GM19372 (cell line): Measurements from ENCODE around the gene ABHD14A.
"Not testable (repeated sequence)": the region's sequence is repeated elsewhere in the genome, so short reads cannot be mapped to it uniquely, and the experiment has no call there.

ENCODE experiments used
- ATAC-seq: cut with Tn5 transposase; IDR thresholded peaks from one replicate; pipeline ENCODE4 v1.9.1; 2021; ENCODE audit warnings: mild to moderate bottlenecking, low read depth, moderate library complexity; ENCODE audit not compliant: unreplicated experiment

Gene ABHD14A

DNA sequence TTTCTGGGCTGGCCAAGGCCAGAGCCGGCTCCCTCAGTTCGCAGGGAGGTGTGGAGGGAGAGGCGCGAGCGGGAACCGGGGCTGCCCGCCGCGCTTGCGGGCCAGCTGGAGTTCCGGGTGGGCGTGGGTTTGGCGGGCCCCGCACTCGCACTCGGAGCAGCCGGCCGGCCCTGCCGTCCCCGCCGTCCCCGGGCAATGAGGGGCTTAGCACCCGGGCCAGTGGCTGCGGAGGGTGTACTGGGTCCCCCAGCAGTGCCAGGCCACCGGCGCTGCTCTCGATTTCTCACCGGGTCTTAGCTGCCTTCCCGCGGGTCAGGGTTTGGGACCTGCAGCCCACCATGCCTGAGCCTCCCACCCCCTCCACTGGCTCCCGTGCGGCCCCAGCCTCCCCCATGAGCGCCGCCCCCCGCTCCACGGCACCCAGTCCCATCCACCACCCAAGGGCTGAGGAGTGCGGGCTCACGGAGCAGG lies 15.7 kb downstream of the ABHD14A start:
- not testable (repeated sequence) for ATAC-seq

- ATAC-seq = no peak
These were observed 17.3 kb downstream of the ABHD14A start for GRCh38 chr3:51992017-51992682.

GRCh38 chr3:51993657-51994056 lies 18.8 kb downstream of the ABHD14A start:
- ATAC-seq = not testable (repeated sequence)

DNA sequence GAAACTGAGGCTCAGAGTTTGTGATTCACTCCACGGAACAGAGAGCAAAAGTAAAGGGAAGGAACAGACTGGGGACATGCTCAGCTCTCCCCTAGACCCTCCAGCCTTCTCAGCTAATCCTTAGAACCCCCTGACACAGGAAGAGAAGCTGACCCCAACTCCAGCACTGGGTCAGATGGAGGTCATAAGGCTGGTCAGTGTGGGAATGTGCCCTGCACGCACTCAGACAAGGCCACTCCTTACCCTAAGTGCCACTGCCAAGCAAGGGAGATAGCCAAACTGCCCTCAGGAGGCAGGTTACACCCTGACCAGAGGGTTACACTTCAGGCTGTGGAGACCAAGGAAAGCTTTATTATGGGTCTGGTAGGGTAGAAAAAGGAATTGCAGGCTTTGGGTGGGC lies 19.7 kb downstream of the ABHD14A start:
- ATAC-seq = no peak

- ATAC-seq = peak; percentile 91
These were observed 20.7 kb downstream of the ABHD14A start, which contains the start of gene RPL29 for GRCh38 chr3:51995346-51996163. Gene RPL29, minus strand, starts transcription at chr3:51995895. Its CDS starts 434 bp downstream, at chr3:51995461.

GRCh38 chr3:51997172-51997571 lies 22.3 kb downstream of the ABHD14A start:
- ATAC-seq = no peak

- ATAC-seq = no peak
These were observed 23.2 kb downstream of the ABHD14A start for GRCh38 chr3:51997935-51998596.

GRCh38 chr3:51998774-51999173 lies 23.9 kb downstream of the ABHD14A start:
- no peak for ATAC-seq

- no peak for ATAC-seq
These were observed 25.0 kb downstream of the ABHD14A start for GRCh38 chr3:51999846-52000245.

GRCh38 chr3:52001443-52001974 lies 26.6 kb downstream of the ABHD14A start:
- ATAC-seq = peak; percentile 78

DNA sequence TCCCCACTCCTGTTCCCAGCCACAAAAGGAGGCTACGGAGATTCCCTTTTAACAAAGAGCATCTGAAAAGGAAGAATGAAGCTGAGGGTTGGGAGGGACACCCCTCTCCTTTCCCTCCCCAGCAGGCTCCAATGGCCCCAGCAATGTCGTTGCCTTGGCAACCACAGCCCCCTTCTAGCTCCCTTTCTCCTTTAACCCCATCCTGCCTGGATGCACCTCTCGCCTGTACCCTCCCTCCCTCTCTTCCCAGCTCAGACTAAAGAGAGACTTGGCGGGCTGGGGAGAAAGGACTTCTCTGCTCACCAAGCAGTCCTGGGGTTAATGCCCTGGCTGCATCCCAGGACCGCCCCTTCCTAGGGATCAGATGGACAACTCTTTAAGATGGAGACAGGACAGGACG lies 27.9 kb downstream of the ABHD14A start:
- ATAC-seq = no peak

DNA sequence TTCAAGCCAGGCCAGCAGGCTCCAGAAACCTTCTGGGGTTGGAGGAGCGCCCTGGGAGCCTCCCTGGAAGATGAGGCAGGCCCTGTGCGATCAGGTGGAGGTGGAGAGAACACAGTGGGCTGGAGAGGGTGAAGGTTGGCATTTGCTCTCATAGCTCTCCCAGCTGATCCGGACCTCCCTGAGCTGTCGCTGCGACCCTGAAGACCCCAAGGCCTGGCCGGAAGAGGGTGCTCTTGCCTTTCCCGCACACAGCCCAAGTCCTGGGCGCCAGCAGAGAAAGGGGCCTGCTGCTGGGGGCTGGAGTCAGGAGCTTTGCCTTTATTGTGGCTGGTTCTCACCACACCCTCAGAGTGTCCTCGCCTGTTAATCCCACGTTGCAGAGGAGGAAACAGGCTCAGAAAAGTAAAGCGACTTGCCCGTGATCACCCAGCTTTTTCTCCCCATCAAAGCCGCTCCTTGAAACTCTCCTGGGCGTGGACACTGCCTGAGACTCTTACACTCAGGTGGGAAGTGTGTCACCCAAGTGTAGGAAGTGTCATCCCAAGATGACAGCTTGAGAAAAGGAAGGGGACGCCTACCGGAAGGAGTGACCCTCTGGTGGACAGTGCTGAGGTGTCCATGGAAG lies 29.4 kb downstream of the ABHD14A start:
- no peak for ATAC-seq

DNA sequence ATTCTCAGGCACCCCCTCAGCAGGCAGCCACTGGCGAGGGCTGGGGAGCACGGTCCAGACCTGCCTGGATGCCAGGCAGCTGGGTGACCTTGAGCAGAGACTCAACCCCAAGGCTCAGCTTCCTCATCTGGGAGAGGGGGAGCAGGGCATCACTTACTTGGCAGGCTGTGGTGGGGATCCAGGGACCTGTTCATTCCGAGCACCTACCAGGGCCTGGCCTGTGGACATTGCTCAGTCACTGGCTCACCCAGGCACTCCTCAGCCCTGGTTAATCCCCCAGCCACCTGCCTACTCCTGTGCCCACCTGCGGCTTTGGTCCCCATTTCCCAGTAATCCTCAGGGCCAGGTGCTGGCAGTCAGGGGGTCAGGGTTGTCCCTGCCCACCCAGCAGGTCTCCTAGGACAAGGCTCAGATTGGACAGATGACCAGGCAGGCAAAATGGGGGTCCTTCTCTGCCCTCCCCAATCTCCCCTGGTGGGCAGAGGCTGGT lies 30.1 kb downstream of the ABHD14A start:
- ATAC-seq = no peak

- ATAC-seq = no peak
These were observed 30.7 kb downstream of the ABHD14A start for GRCh38 chr3:52005571-52005986.

DNA sequence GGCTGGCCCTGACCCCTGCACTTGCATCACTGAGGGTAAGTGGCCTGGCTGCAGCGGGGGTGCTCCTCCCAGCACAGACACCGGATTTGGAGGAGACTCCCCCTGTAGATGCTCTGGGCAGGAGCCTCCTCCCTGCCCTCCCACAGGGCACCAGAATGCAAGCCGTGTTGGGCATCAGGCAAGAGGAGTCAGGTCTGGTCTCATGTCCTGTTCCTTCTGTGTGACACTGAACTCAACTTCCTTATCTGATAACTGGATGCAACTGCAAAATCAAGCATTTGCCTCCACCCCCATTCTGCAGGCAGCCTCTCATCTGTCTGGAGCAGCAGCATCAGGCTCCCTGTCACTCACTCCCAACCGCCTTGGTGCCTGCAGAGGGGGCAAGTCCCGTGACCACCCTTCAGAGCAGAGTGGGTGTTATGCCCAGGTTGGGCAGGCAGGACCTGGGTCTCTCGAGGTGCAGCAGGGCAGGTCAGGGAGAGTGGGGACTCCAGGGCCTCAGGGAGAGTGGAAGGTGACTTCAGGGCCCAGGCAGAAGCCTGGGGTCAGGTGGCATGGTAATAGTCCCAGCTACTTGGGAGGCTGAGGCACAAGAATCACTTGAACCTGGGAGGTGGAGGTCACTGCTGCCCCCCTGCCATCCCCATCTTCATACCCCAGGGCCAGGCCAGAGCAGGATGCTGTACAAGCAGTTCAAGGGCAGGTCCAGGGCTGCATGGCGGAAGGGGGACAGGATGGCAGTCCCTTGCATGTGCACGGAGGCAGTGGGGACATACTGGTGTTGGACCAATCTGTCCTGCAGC lies 31.4 kb downstream of the ABHD14A start:
- ATAC-seq = no peak

- no peak for ATAC-seq
These were observed 31.9 kb downstream of the ABHD14A start for GRCh38 chr3:52006820-52007133.

GRCh38 chr3:52007291-52007690 lies 32.4 kb downstream of the ABHD14A start:
- ATAC-seq = no peak

GRCh38 chr3:52010431-52010830 lies 35.6 kb downstream of the ABHD14A start:
- ATAC-seq = no peak

- ATAC-seq = no peak
These were observed 37.8 kb downstream of the ABHD14A start for GRCh38 chr3:52012699-52013098.
